Osteocyte (in vitro differentiated cells): ENCODE data around the gene ACTMAP. TPM values are rescaled to one million over a fixed set of nuclear protein-coding genes. Genes with fewer than 3 reads are reported as not detected.
"Not testable (repeated sequence)": the region's sequence is repeated elsewhere in the genome, so short reads cannot be mapped to it uniquely, and the experiment has no call there.

Experiments used
- DNase-seq: peaks from one replicate; pipeline ENCODE4 v3.0.0; 2021; ENCODE audit warnings: mixed read lengths; ENCODE audit not compliant: unreplicated experiment; ENCODE audit errors: extremely low spot score
- H3K27ac Mint-ChIP-seq: one replicate; pipeline ENCODE4 v1.8.0; 2021; ENCODE audit warnings: mild to moderate bottlenecking, mixed read lengths; ENCODE audit not compliant: unreplicated experiment
- H3K27me3 Mint-ChIP-seq: one replicate; pipeline ENCODE4 v1.8.0; 2021; ENCODE audit warnings: mixed read lengths; ENCODE audit not compliant: unreplicated experiment
- H3K36me3 Mint-ChIP-seq: one replicate; pipeline ENCODE4 v1.8.0; 2021; ENCODE audit warnings: mixed read lengths; ENCODE audit not compliant: unreplicated experiment
- H3K4me1 Mint-ChIP-seq: one replicate; pipeline ENCODE4 v1.8.0; 2021; ENCODE audit warnings: mixed read lengths; ENCODE audit not compliant: unreplicated experiment
- H3K4me3 Mint-ChIP-seq: one replicate; pipeline ENCODE4 v1.8.0; 2021; ENCODE audit warnings: mild to moderate bottlenecking, moderate library complexity, mixed read lengths; ENCODE audit not compliant: unreplicated experiment
- H3K9me3 Mint-ChIP-seq: one replicate; pipeline ENCODE4 v1.8.0; 2021; ENCODE audit warnings: mixed read lengths; ENCODE audit not compliant: unreplicated experiment
- CTCF ChIP-seq: fragments of 200-600 bp; sonication (generic); IDR thresholded peaks from 2 replicates; pipeline ENCODE4 v1.5.0; 2021; ENCODE audit warnings: antibody characterized with exemption, mild to moderate bottlenecking, moderate library complexity
- total RNA-seq: library from RNA; stranded (reverse); gene quantifications from 2 replicates; pipeline ENCODE4 v1.2.1, GENCODE V29; 2021

Gene ACTMAP
- total RNA-seq, 1 donor from 2014 or later: 14.6 TPM

GRCh38 chr19:40797166-40797962 is 47.1 kb upstream of the ACTMAP start:
- no peaks in the 10 kb centered on the region for H3K27me3 Mint-ChIP-seq
- no peak for DNase-seq
- H3K4me3 Mint-ChIP-seq: peak overlapping the region; percentile 96
- peak overlapping the region; percentile 97 for H3K27ac Mint-ChIP-seq
- TF ChIP-seq CTCF: no peak
- H3K36me3 Mint-ChIP-seq: peaks cover 5% of the 10 kb centered on the region
- peaks cover 37% of the 10 kb centered on the region for H3K4me1 Mint-ChIP-seq
- H3K9me3 Mint-ChIP-seq: no peaks in the 10 kb centered on the region

GRCh38 chr19:40791996-40792395 is 41.7 kb upstream of the ACTMAP start:
- H3K27ac Mint-ChIP-seq: peak overlapping the region; percentile 2
- H3K4me3 Mint-ChIP-seq: no peak overlapping the region
- H3K4me1 Mint-ChIP-seq: no peaks in the 10 kb centered on the region

GRCh38 chr19:40791349-40791748 is 41.1 kb upstream of the ACTMAP start:
- TF ChIP-seq CTCF: no peak
- no peak overlapping the region for H3K27ac Mint-ChIP-seq

More at GRCh38 chr19:40791996-40792395, 41.7 kb upstream of the ACTMAP start:
- Mint-ChIP-seq H3K9me3 (no peaks in the 10 kb centered on the region), H3K36me3 (peaks cover 5% of the 10 kb centered on the region), H3K27me3 (no peaks in the 10 kb centered on the region)
- no peak for DNase-seq
- no peak for TF ChIP-seq CTCF

GRCh38 chr19:40786060-40787037 is 36.1 kb upstream of the ACTMAP start:
- Mint-ChIP-seq H3K9me3 (no peaks in the 10 kb centered on the region), H3K36me3 (peaks cover 10% of the 10 kb centered on the region), H3K27ac (no peak overlapping the region), H3K4me3 (no peak overlapping the region), H3K27me3 (no peaks in the 10 kb centered on the region), H3K4me1 (no peaks in the 10 kb centered on the region)
- no peak for TF ChIP-seq CTCF
- no peak for DNase-seq

More at GRCh38 chr19:40791349-40791748, 41.1 kb upstream of the ACTMAP start:
- Mint-ChIP-seq H3K4me3 (no peak overlapping the region), H3K9me3 (no peaks in the 10 kb centered on the region), H3K4me1 (no peaks in the 10 kb centered on the region), H3K36me3 (peaks cover 8% of the 10 kb centered on the region), H3K27me3 (no peaks in the 10 kb centered on the region)
- no peak for DNase-seq

- Mint-ChIP-seq H3K4me3 (no peak overlapping the region), H3K27ac (no peak overlapping the region), H3K4me1 (no peaks in the 10 kb centered on the region), H3K9me3 (no peaks in the 10 kb centered on the region), H3K36me3 (peaks cover 10% of the 10 kb centered on the region), H3K27me3 (no peaks in the 10 kb centered on the region)
- TF ChIP-seq CTCF: no peak
- no peak for DNase-seq
Measured at GRCh38 chr19:40785526-40785925, 35.2 kb upstream of the ACTMAP start.

GRCh38 chr19:40784146-40784545 is 33.9 kb upstream of the ACTMAP start:
- not testable (repeated sequence) for H3K4me3 Mint-ChIP-seq, H3K9me3 Mint-ChIP-seq, H3K4me1 Mint-ChIP-seq, H3K36me3 Mint-ChIP-seq, H3K27ac Mint-ChIP-seq, DNase-seq, H3K27me3 Mint-ChIP-seq
